Measurements from ENCODE around the gene PLD5. TPM values are rescaled to one million over a fixed set of nuclear protein-coding genes. Genes with fewer than 3 reads are reported as not detected.

PLD5 gene
- total RNA-seq, 1 experiment from 2014 or later: 9.2 TPM

DNA sequence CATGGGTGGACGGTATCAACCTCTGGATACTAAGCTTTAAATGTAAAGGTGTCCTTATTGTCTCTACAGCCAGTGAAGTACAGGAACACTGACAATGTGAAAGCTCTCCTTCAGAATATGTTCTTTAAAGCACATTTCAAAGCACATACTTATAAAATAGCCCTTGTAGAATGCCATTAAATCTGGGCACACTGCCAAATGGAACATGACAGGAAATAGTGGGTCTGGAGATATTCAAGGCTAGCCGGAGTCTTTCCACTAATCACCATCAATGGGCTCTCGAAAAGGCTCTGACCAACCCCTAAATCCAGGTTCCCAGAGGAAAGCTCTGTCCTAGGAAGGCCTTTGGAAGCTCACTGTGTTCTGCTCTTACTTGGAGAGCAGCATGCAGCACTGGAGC is 46.6 kb downstream of the PLD5 start:
- no peak for TF ChIP-seq EZH2 (IDR thresholded peaks at IDR 0.05; ENCODE audit: borderline replicate concordance, low read depth, low read length, poor library complexity, severe bottlenecking)
- TF ChIP-seq, protein P1, sequence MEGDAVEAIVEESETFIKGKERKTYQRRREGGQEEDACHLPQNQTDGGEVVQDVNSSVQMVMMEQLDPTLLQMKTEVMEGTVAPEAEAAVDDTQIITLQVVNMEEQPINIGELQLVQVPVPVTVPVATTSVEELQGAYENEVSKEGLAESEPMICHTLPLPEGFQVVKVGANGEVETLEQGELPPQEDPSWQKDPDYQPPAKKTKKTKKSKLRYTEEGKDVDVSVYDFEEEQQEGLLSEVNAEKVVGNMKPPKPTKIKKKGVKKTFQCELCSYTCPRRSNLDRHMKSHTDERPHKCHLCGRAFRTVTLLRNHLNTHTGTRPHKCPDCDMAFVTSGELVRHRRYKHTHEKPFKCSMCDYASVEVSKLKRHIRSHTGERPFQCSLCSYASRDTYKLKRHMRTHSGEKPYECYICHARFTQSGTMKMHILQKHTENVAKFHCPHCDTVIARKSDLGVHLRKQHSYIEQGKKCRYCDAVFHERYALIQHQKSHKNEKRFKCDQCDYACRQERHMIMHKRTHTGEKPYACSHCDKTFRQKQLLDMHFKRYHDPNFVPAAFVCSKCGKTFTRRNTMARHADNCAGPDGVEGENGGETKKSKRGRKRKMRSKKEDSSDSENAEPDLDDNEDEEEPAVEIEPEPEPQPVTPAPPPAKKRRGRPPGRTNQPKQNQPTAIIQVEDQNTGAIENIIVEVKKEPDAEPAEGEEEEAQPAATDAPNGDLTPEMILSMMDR (conservative IDR thresholded peaks at IDR 0.05; ENCODE audit: low read depth, low read length): no peak
- intact Hi-C loops (cut with micrococcal nuclease; ENCODE audit: unreplicated experiment): loop anchor here (10.0 kb wide), 1 partner anchor 397 kb away; no protein-coding TSS in a partner anchor
- Histone ChIP-seq H3K4me3 (ENCODE audit: low read depth, low read length, poor library complexity, severe bottlenecking) (no peak overlapping the region), H3K27me3 (replicated peaks; ENCODE audit: insufficient read depth, low read depth, low read length, poor library complexity) (no peaks in the 10 kb centered on the region), H3K4me1 (ENCODE audit: insufficient read depth, low read length, poor library complexity, severe bottlenecking) (peaks cover 19% of the 10 kb centered on the region), H3K27ac (ENCODE audit: low read depth, low read length, poor library complexity, severe bottlenecking) (peak overlapping the region; percentile 42), H3K9me3 (ENCODE audit: low read depth, low read length, poor library complexity, severe bottlenecking) (no peaks in the 10 kb centered on the region), H3K36me3 (ENCODE audit: insufficient read depth, low read length, poor library complexity, severe bottlenecking) (no peaks in the 10 kb centered on the region)
- CTCF ChIA-PET: no interaction called here
- DNase-seq (ENCODE audit: low spot score): peak; percentile 76
- POLR2A ChIA-PET (ENCODE audit: low non-redundant PET): no interaction called here
- BruUV-seq (replicated peaks): no TSS peak

DNA sequence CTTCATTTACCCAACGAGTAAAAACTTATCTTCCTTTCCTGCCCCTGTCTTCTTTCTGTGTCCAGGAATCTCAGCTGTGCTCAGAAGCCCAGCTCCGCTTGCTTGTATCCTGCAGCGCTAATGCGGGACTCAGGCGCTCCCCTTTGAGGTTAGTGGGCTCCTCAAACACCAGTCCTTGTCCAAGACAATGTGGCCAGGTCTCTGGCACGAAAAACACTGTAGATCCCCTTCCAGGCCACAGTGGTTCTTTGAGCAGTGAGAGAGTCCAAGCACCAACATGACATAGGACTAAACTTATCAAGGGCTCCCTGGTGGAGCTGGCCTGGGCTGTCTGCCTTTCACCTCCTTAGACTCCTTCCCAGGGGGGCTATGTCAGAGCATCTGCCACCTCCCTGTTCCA is 53.7 kb downstream of the PLD5 start:
- H3K9me3 ChIP-seq (ENCODE audit: low read depth, low read length, poor library complexity, severe bottlenecking): no peaks in the 10 kb centered on the region
- ChIA-PET POLR2A (ENCODE audit: low non-redundant PET) (interaction anchor here (0.6 kb wide), 1 partner anchor 501 kb away, joined by 20 read pairs; no protein-coding TSS in a partner anchor), CTCF (no interaction called here)
- no TSS peak for BruUV-seq (replicated peaks)
- no peak overlapping the region for H3K27ac ChIP-seq (ENCODE audit: low read depth, low read length, poor library complexity, severe bottlenecking)
- H3K36me3 ChIP-seq (ENCODE audit: insufficient read depth, low read length, poor library complexity, severe bottlenecking): no peaks in the 10 kb centered on the region
- intact Hi-C loops (cut with micrococcal nuclease; ENCODE audit: unreplicated experiment): loop anchor here (10.0 kb wide), 1 partner anchor 404 kb away; no protein-coding TSS in a partner anchor
- H3K27me3 ChIP-seq (replicated peaks; ENCODE audit: insufficient read depth, low read depth, low read length, poor library complexity): no peaks in the 10 kb centered on the region
- peaks cover 13% of the 10 kb centered on the region for H3K4me1 ChIP-seq (ENCODE audit: insufficient read depth, low read length, poor library complexity, severe bottlenecking)
- no peak overlapping the region for H3K4me3 ChIP-seq (ENCODE audit: low read depth, low read length, poor library complexity, severe bottlenecking)
- TF ChIP-seq, protein P1 (conservative IDR thresholded peaks at IDR 0.05; ENCODE audit: low read depth, low read length): no peak
- no peak for TF ChIP-seq EZH2 (IDR thresholded peaks at IDR 0.05; ENCODE audit: borderline replicate concordance, low read depth, low read length, poor library complexity, severe bottlenecking)
- DNase-seq (ENCODE audit: low spot score): no peak

DNA sequence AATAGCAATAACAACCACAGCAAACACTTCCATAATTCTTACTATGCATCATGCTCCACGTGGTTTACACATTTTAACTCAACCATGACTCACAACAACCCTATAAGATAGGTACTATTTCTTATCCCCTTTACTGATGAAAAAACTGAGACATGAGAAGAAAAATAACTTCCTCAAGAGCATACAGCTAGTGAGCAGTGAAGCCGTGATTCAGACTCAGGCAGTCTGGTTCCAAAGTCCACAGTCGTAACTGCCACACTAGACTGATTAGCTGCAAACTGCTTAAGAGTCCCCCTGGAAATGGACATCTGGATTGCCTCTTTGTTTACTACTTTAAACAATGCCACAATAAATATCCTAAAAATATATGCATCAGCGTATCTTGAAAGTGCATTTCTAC is 55.7 kb downstream of the PLD5 start:
- H3K36me3 ChIP-seq (ENCODE audit: insufficient read depth, low read length, poor library complexity, severe bottlenecking): no peaks in the 10 kb centered on the region
- H3K4me1 ChIP-seq (ENCODE audit: insufficient read depth, low read length, poor library complexity, severe bottlenecking): peaks cover 13% of the 10 kb centered on the region
- no peak overlapping the region for H3K27ac ChIP-seq (ENCODE audit: low read depth, low read length, poor library complexity, severe bottlenecking)
- no peaks in the 10 kb centered on the region for H3K9me3 ChIP-seq (ENCODE audit: low read depth, low read length, poor library complexity, severe bottlenecking)
- TF ChIP-seq, protein P1 (conservative IDR thresholded peaks at IDR 0.05; ENCODE audit: low read depth, low read length): no peak
- TF ChIP-seq EZH2 (IDR thresholded peaks at IDR 0.05; ENCODE audit: borderline replicate concordance, low read depth, low read length, poor library complexity, severe bottlenecking): no peak
- BruUV-seq (replicated peaks): no TSS peak
- intact Hi-C loops (cut with micrococcal nuclease; ENCODE audit: unreplicated experiment): loop anchor here (5.0 to 10.0 kb wide), 2 partner anchors 326 to 859 kb away; no protein-coding TSS in a partner anchor
- DNase-seq (ENCODE audit: low spot score): no peak
- no peaks in the 10 kb centered on the region for H3K27me3 ChIP-seq (replicated peaks; ENCODE audit: insufficient read depth, low read depth, low read length, poor library complexity)
- H3K4me3 ChIP-seq (ENCODE audit: low read depth, low read length, poor library complexity, severe bottlenecking): no peak overlapping the region
- ChIA-PET CTCF (no interaction called here), POLR2A (ENCODE audit: low non-redundant PET) (no interaction called here)
